GM12801 (cell line): ENCODE data around the gene LRFN2.

Source experiments
- TF ChIP-seq, protein P1 (sequence below): IDR thresholded peaks from one replicate; pipeline ENCODE4 v1.5.1; 2011; ENCODE audit warnings: control low read depth; ENCODE audit not compliant: insufficient read length; ENCODE audit errors: extremely low read depth

Gene LRFN2

GRCh38 chr6:40626886-40627285 lies 39.7 kb upstream of the LRFN2 start:
- TF ChIP-seq, protein P1, sequence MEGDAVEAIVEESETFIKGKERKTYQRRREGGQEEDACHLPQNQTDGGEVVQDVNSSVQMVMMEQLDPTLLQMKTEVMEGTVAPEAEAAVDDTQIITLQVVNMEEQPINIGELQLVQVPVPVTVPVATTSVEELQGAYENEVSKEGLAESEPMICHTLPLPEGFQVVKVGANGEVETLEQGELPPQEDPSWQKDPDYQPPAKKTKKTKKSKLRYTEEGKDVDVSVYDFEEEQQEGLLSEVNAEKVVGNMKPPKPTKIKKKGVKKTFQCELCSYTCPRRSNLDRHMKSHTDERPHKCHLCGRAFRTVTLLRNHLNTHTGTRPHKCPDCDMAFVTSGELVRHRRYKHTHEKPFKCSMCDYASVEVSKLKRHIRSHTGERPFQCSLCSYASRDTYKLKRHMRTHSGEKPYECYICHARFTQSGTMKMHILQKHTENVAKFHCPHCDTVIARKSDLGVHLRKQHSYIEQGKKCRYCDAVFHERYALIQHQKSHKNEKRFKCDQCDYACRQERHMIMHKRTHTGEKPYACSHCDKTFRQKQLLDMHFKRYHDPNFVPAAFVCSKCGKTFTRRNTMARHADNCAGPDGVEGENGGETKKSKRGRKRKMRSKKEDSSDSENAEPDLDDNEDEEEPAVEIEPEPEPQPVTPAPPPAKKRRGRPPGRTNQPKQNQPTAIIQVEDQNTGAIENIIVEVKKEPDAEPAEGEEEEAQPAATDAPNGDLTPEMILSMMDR, result no peak

- TF ChIP-seq, protein P1, result no peak
Observed at GRCh38 chr6:40623932-40624331, 36.8 kb upstream of the LRFN2 start.

DNA sequence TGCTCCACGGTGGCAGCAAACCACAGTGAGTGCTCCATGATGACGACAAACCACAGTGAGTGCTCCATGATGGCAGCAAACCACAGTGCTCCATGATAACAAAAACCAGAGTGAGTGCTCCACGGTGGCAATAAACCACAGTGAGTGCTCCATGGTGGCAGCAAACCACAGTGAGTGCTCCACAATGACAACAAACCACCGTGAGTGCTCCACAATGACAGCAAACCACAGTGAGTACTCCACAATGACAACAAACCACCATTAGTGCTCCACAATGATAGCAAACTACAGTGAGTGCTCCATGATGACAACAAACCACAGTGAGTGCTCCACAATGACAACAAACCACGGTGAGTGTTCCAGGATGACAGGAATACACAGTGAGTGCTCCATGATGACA lies 36.0 kb upstream of the LRFN2 start:
- TF ChIP-seq, protein P1, result no peak

- TF ChIP-seq, protein P1, result no peak
Observed at GRCh38 chr6:40620574-40621240, 33.5 kb upstream of the LRFN2 start.

DNA sequence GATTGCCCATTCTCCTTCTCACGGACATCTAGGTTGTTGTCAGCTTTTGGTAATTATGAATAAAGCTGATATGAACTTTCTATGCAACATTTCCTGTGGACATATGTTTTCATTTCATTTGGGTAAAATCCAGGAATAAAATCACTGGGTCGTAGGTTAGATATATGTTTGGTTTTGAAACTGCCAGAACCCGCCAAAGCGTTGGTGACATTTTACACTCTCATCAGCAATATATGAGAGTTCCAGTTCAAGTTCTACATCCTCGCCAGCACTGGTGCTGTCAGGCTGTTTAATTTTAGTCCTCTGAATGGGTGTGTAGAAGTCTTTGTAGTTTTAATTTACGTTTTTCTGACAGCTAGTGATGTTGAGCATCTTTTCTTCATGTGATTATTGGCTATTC lies 27.5 kb upstream of the LRFN2 start:
- TF ChIP-seq, protein P1, result no peak

DNA sequence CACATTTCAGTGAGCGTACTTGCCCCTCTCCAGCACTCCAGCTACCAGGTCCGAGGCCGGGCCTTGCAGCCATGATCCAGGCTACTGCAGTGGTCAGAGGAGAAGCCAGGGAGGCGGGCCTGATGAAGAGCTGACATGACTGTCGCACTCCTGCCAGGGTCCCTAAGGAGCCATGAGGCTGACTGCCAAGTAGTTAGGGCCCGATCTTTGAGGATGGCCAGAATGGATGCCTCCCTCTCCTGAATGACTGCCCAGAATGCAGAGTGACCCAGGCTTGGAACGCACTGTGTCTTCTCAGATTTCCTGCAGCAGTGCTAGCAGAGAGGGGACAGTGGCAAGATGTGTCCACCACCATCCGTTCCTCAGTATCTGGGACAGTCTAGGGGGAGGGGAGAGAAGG lies 24.7 kb upstream of the LRFN2 start:
- TF ChIP-seq, protein P1, result no peak

- TF ChIP-seq, protein P1, result no peak
Observed at GRCh38 chr6:40611434-40611833, 24.3 kb upstream of the LRFN2 start.
